SK-N-SH treated with all-trans-retinoic acid at 6 μM for 48 hours (cell line): Measurements from ENCODE around the gene KCNE3.

Source experiments
- ATAC-seq: fragments of 200-7000 bp; cut with Tn5 transposase; 3 replicates; pipeline ENCODE4 v1.9.1; 2020; ENCODE audit warnings: mild to moderate bottlenecking, moderate library complexity
- ARNTL ChIP-seq: fragments of 450-650 bp; formaldehyde crosslinking; IDR thresholded peaks from 2 replicates; pipeline ENCODE4 v1.5.0; 2020; ENCODE audit warnings: low read depth, mild to moderate bottlenecking, moderate library complexity, borderline replicate concordance
- BACH2 ChIP-seq: fragments of 250-450 bp; sonication (Bioruptor Pico); IDR thresholded peaks from 2 replicates; pipeline ENCODE4 v1.9.0; 2021; ENCODE audit warnings: mild to moderate bottlenecking, borderline replicate concordance
- CSDC2 ChIP-seq: fragments of 250-450 bp; sonication (Bioruptor Pico); IDR thresholded peaks from 2 replicates; pipeline ENCODE4 v1.5.0; 2020; ENCODE audit warnings: mild to moderate bottlenecking, moderate library complexity
- ESRRG ChIP-seq: fragments of 250-450 bp; sonication (Bioruptor Pico); IDR thresholded peaks from 2 replicates; pipeline ENCODE4 v1.6.1; 2021; ENCODE audit warnings: mild to moderate bottlenecking
- GLIS3 ChIP-seq: fragments of 250-450 bp; sonication (Bioruptor Pico); IDR thresholded peaks from 2 replicates; pipeline ENCODE4 v1.5.0; 2020; ENCODE audit warnings: mild to moderate bottlenecking, moderate library complexity
- ISL1 ChIP-seq: fragments of 250-450 bp; sonication (Bioruptor Pico); IDR thresholded peaks from 2 replicates; pipeline ENCODE4 v2.1.2; 2022; ENCODE audit warnings: mild to moderate bottlenecking, moderate library complexity
- OSR1 ChIP-seq: fragments of 250-450 bp; sonication (Bioruptor Pico); IDR thresholded peaks from 2 replicates; pipeline ENCODE4 v1.8.0; 2022; ENCODE audit warnings: moderate library complexity, mild to moderate bottlenecking, inconsistent platforms
- POU6F1 ChIP-seq: fragments of 250-450 bp; sonication (Bioruptor Pico); IDR thresholded peaks from 2 replicates; pipeline ENCODE4 v1.8.0; 2021; ENCODE audit warnings: low read depth, mild to moderate bottlenecking, moderate library complexity, borderline replicate concordance
- PPARA ChIP-seq: fragments of 250-450 bp; sonication (Bioruptor Pico); IDR thresholded peaks from 2 replicates; pipeline ENCODE4 v1.5.0; 2020; ENCODE audit warnings: mild to moderate bottlenecking, borderline replicate concordance
- RARB ChIP-seq: fragments of 250-450 bp; sonication (Bioruptor Pico); IDR thresholded peaks from 2 replicates; pipeline ENCODE4 v1.8.0; 2021; ENCODE audit warnings: mild to moderate bottlenecking, moderate library complexity
- SNAI2 ChIP-seq: fragments of 250-450 bp; sonication (Bioruptor Pico); IDR thresholded peaks from 2 replicates; pipeline ENCODE4 v1.5.0; 2020; ENCODE audit warnings: mild to moderate bottlenecking, moderate library complexity
- TCF4 ChIP-seq: fragments of 250-450 bp; sonication (Bioruptor Pico); IDR thresholded peaks from 2 replicates; pipeline ENCODE4 v1.8.0; 2021; ENCODE audit warnings: mild to moderate bottlenecking, moderate library complexity, borderline replicate concordance
- TOX ChIP-seq: fragments of 250-450 bp; sonication (Bioruptor Pico); IDR thresholded peaks from 2 replicates; pipeline ENCODE4 v1.8.0; 2021; ENCODE audit warnings: mild to moderate bottlenecking, moderate library complexity, borderline replicate concordance
- TSHZ2 ChIP-seq: fragments of 250-450 bp; sonication (Bioruptor Pico); IDR thresholded peaks from 2 replicates; pipeline ENCODE4 v1.5.0; 2020; ENCODE audit warnings: mild to moderate bottlenecking, moderate library complexity
- ZC3H10 ChIP-seq: fragments of 250-450 bp; sonication (Bioruptor Pico); IDR thresholded peaks from 2 replicates; pipeline ENCODE4 v1.5.1; 2021; ENCODE audit warnings: mild to moderate bottlenecking, moderate library complexity
- ZFP3 ChIP-seq: fragments of 250-450 bp; sonication (Bioruptor Pico); IDR thresholded peaks from 2 replicates; pipeline ENCODE4 v1.5.0; 2020; ENCODE audit warnings: mild to moderate bottlenecking, moderate library complexity
- ZFP30 ChIP-seq: fragments of 450-650 bp; formaldehyde crosslinking; IDR thresholded peaks from 2 replicates; pipeline ENCODE4 v1.5.0; 2022; ENCODE audit warnings: mild to moderate bottlenecking, moderate library complexity
- ZNF565 ChIP-seq: fragments of 450-650 bp; formaldehyde crosslinking; conservative IDR thresholded peaks from 2 replicates; pipeline ENCODE4 v1.5.0; 2020; ENCODE audit warnings: low read depth, mild to moderate bottlenecking, moderate library complexity
- ZNF70 ChIP-seq: fragments of 450-650 bp; formaldehyde crosslinking; IDR thresholded peaks from 2 replicates; pipeline ENCODE4 v1.5.0; 2020; ENCODE audit warnings: mild to moderate bottlenecking, moderate library complexity
- ZNF8 ChIP-seq: fragments of 450-650 bp; formaldehyde crosslinking; IDR thresholded peaks from 2 replicates; pipeline ENCODE4 v1.5.0; 2020; ENCODE audit warnings: mild to moderate bottlenecking, moderate library complexity
- TF ChIP-seq, protein P1 (sequence below): fragments of 250-450 bp; sonication (Bioruptor Pico); IDR thresholded peaks from 2 replicates; pipeline ENCODE4 v1.8.0; 2020; ENCODE audit warnings: mild to moderate bottlenecking, moderate library complexity, borderline replicate concordance
- TF ChIP-seq, protein P2 (sequence below): fragments of 250-450 bp; sonication (Bioruptor Pico); IDR thresholded peaks from 2 replicates; pipeline ENCODE4 v1.5.1; 2020; ENCODE audit warnings: low read depth, mild to moderate bottlenecking, moderate library complexity

KCNE3 gene, protein sequence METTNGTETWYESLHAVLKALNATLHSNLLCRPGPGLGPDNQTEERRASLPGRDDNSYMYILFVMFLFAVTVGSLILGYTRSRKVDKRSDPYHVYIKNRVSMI

GRCh38 chr11:74466916-74467885, at the start of gene KCNE3:
KCNE3 (minus strand) TSS chr11:74467549; CDS start chr11:74457563, 9,986 bp downstream.
- TF ChIP-seq ZFP30, result no peak
- TF ChIP-seq ZNF70 (CRISPR knock-in tag), result no peak
- TF ChIP-seq, protein P1, sequence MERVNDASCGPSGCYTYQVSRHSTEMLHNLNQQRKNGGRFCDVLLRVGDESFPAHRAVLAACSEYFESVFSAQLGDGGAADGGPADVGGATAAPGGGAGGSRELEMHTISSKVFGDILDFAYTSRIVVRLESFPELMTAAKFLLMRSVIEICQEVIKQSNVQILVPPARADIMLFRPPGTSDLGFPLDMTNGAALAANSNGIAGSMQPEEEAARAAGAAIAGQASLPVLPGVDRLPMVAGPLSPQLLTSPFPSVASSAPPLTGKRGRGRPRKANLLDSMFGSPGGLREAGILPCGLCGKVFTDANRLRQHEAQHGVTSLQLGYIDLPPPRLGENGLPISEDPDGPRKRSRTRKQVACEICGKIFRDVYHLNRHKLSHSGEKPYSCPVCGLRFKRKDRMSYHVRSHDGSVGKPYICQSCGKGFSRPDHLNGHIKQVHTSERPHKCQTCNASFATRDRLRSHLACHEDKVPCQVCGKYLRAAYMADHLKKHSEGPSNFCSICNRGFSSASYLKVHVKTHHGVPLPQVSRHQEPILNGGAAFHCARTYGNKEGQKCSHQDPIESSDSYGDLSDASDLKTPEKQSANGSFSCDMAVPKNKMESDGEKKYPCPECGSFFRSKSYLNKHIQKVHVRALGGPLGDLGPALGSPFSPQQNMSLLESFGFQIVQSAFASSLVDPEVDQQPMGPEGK (CRISPR knock-in tag), result no peak
- TF ChIP-seq ISL1 (CRISPR knock-in tag), result no peak
- TF ChIP-seq ARNTL (CRISPR knock-in tag), result no peak
- no peak for TF ChIP-seq OSR1
- TF ChIP-seq SNAI2 (CRISPR knock-in tag), result no peak
- TF ChIP-seq, protein P2, sequence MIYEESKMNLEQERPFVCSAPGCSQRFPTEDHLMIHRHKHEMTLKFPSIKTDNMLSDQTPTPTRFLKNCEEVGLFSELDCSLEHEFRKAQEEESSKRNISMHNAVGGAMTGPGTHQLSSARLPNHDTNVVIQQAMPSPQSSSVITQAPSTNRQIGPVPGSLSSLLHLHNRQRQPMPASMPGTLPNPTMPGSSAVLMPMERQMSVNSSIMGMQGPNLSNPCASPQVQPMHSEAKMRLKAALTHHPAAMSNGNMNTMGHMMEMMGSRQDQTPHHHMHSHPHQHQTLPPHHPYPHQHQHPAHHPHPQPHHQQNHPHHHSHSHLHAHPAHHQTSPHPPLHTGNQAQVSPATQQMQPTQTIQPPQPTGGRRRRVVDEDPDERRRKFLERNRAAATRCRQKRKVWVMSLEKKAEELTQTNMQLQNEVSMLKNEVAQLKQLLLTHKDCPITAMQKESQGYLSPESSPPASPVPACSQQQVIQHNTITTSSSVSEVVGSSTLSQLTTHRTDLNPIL (CRISPR knock-in tag), result no peak
- TF ChIP-seq PPARA (CRISPR knock-in tag), result no peak
- no peak for TF ChIP-seq ZNF8 (CRISPR knock-in tag)
- TF ChIP-seq GLIS3, result no peak
- no peak for TF ChIP-seq CSDC2
- no peak for TF ChIP-seq RARB (CRISPR knock-in tag)
- TF ChIP-seq TCF4, result no peak
- no peak for TF ChIP-seq TSHZ2 (CRISPR knock-in tag)
- no peak for ATAC-seq

- no peak for ATAC-seq
Measured at GRCh38 chr11:74507582-74507981, 40.2 kb upstream of the KCNE3 start.

More at GRCh38 chr11:74507582-74507981, 40.2 kb upstream of the KCNE3 start:
- no peak for TF ChIP-seq SNAI2 (CRISPR knock-in tag)
- TF ChIP-seq ZC3H10 (CRISPR knock-in tag), result no peak
- no peak for TF ChIP-seq TCF4
- no peak for TF ChIP-seq ZFP3
- TF ChIP-seq, protein P1 (CRISPR knock-in tag), result no peak
- TF ChIP-seq PPARA (CRISPR knock-in tag), result no peak
- TF ChIP-seq BACH2 (CRISPR knock-in tag), result no peak
- TF ChIP-seq POU6F1 (CRISPR knock-in tag), result no peak
- no peak for TF ChIP-seq ZNF565
- no peak for TF ChIP-seq TOX
- no peak for TF ChIP-seq ESRRG (CRISPR knock-in tag)
- no peak for TF ChIP-seq ZNF8 (CRISPR knock-in tag)
- no peak for TF ChIP-seq OSR1
